AG08396 (cell line): ENCODE data around the gene FYN.

Experiments
- DNase-seq: peaks from one replicate; pipeline ENCODE4 v3.0.0; 2012; ENCODE audit warnings: low spot score, mixed read lengths

Gene FYN

DNA sequence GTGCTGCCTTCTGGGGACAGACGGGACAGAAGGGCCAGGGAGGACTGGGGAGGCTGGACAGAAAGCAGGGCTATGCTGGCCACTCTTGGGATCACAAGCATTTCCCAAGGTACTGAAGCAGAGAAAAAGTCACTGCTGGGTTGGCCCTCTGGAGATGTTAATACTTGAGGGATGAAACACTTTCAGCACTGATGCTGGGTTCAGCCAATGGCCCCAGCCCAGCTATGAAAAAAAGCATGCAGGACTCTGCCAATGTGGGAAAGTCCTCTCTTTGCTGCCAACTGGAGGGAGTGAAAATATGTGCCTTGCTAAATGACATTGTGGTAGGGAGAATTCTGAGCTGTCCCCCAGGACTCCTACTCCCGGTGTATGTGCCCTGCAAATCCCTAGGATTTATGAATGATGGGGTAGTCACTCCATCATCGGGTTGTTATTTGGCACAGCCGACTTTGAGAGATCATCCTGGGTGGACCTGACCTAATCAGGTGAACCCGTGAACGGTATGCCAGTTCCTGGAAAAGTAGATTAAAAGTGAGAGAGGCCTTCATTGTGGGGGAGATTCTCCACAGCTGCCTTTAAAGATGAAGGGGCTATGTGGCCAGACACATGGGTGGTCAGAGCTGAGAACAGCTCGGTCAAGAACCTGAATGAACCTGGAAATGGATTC, 147.7 kb downstream of the FYN start:
- DNase-seq: no peak

DNA sequence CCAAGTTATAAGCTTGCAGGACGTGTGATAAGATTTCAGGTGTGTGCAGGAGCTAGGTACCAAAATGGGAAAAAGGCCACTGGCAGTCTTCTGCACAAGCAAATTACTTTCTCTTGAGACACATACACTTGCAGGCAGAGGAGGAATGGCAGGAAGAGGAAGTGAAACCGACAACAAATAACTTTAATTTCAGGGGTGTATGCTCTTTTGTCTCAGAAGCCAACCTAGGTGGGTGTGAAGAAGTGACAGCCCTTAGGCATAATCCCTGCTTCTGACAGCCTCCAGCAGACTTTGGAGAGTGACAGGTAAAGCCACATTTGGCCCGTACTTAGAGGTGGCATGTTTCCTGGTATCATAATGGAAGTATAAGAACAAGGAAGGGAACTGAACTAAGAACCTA, 148.7 kb downstream of the FYN start:
- DNase-seq: no peak

DNA sequence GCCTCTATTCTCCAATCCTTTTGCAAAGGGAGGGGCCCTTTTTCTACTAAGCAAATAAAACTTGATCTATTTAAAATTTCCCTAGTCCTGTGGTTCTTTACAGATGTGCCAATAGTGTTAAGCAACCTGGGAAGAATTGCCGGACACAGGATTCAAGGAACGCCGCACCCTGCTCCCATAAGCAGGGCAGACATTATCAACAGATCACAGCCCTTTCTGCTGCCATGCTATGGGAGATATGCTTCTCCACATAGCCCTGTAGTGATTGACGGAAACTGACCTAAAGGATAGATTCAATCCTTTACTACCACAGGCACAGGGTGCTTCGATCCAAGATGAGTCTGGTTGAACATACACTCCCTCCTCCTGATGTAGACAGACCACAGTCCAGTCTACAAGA, 149.2 kb downstream of the FYN start:
- DNase-seq: no peak

DNA sequence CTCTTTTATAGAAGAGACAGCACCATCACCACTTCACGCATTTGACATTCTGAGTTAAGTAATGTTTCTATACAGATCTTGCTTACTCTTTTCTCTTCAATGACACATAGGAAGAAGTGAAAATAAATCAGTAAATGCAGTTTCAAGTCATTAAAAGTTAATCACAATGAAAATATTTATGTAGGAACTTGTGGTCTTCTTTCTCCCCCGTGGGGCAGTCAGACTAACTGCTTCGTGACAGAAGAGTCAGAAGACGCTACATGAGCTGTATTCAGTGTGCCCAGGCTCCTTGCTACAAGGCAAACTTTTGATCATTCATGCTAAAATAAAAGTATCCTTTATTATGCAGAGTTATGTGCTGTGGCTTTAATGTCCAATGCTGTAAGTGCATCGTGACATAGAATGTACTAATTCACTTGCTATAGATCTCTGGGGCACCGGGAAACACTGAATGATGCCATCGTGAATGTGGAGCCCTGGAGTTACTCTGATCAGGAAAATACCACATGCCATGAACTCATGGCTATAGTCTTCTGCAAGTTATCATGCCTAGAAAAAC, 149.8 kb downstream of the FYN start:
- no peak for DNase-seq

DNA sequence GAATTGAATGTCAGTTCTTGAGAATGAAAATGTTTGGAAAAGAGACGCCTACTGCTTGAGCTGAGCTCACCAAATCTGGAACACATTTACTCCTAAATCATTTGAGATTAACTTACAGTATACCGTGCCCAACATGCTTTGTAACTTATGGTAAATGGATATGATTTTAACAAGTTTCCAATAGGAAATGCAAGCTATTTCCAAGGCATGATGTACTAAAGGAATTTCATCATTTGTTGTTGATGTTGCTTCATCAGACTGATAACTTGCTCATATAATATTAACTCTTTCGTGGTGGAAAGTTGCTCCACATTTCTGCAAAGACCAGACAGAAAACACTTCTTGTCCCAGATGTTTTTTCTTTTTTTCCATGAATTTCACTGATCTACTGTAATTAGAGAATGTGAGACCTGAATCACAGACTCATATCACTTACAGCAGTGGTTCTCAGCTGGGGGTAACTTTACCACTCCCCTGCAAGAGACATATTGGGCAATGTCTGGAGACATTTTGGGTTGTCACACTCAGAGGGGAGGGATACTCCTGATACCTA, 151.0 kb downstream of the FYN start:
- DNase-seq: no peak

DNA sequence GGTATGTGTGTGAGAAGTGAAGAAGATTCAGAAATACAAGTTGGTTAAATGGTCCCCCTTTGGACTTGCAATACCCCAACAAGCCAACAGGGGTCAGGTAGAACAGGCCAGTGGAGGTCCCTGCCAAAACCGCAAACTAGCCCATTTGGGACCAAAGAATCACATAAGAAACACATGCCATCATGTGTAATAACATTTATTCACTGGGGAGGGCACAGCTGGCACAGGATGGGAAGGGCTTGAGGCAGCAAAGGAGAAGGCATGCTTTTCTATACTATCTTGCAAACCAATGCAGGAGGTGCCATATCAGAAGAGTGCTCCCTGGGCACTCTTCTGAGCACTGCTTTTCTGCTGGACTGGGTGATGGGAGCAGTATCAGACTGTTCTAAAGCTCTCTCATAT, 151.5 kb downstream of the FYN start:
- peak; percentile 38 for DNase-seq

DNA sequence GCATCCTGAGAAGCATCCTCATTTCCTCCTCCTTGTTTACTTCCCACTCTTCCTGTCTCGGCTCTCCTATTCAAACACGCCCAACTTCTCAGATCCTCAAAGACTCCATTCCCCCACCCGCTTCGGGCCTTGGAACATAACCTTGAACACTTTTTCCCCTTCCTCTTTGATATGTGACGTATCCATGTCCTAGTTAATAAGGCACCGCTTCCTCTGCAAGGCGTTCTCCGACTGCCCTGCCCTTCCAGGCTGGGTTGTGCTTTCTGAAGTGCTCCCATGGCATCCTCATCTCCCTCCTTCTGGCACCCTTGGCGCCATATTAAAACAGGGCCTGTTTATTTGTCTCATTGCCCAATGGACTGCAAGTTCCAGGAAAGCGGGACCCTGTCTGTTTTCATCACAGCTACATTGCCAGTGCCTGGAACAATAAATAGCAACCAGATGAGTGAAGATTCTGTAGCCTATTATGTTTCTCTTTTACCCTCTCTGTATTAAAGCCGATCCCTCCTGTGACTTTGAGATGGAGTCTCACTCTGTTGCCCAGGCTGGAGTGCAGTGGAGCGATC, 152.2 kb downstream of the FYN start:
- DNase-seq: no peak

DNA sequence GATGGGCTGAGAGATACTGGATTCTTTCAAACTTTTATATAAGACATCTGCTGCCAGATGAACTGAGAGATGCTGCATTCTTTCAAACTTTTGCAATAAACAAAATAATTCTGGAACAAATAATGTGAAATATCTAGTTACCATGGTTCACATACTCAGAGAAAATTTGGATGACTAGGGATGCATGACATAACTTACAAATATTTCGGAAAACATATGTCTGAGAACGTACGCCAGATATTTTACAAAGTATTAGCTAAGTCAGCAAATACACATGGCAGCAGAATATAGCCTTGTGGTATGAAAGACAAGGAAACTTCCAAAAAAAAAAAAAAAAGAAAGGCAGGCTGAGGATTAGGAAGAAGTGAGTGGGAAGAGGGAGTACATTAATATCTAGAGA, 154.3 kb downstream of the FYN start:
- no peak for DNase-seq

DNA sequence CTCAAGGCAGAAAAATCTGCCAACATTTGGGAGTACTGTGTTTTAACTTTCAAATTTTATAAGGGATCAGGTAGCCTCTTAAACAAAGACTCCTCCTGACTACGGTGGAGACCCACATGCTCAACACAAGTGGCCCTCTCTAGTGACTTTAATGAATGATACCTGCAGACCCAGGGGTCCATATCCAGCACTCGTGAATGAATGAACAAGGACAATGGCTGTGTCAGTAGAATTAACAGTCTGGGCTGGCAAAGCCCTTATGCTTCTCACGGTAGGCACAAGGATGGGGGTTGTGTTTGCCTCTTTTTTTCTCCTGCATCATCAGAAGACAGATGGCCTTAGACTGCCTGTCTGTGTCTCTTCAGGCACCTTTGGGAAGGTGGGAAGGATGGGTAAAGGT, 154.9 kb downstream of the FYN start:
- no peak for DNase-seq

DNA sequence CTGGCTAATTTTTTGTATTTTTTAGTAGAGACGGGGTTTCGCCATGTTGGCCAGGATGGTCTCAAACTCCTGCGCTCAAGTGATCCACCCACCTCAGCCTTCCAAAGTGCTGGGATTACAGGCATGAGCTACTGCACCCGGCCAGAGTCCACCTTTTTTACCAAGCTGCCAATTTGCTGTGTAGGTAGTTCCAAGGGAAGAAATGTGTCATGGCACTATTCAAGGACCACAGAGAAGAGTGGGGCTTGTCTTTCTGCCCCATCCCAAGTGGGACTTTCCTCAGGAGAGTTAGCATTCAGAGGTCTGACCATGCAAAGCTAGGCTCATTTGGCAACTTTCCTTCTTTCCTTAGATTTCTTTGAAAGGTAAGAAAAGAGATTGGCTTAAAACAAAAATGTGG, 155.6 kb downstream of the FYN start:
- no peak for DNase-seq

DNA sequence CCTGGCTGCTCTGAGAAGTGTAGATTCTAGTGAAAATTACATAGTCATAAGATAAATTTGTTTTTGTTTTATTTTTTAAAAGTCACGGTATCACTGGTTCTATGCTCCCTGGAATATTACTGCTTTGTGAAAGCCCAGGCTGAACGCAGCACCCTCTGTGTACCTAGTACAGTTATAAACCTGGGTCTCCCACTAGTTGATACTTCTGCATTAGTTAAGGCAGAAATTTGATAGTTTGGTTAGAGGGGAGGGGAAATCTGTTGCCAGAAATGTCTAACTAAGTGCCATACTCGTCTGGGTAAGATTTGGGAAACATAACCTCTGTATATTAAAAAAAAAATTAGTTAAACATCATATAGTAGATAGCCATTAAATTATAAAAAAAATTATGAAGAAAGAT, 156.9 kb downstream of the FYN start:
- no peak for DNase-seq

DNA sequence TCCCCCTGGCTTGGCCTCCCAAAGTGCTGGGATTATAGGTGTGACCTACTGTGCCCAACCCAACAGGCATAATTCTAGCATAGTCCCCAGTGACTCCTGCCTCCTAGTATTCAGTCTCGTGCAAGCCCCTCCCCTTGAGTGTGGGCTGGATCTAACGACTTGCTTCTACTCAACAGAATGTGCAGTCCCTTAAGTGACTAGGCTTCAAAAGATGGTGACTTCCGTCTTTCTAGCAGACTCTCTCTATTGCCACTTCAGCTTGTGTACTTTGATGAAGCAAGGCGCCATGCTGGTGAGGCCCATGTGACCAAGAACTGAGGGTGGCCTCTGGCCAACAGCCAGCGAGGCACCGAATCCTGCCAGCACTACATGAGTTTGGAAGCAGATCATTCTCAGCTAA, 157.9 kb downstream of the FYN start:
- DNase-seq: no peak

DNA sequence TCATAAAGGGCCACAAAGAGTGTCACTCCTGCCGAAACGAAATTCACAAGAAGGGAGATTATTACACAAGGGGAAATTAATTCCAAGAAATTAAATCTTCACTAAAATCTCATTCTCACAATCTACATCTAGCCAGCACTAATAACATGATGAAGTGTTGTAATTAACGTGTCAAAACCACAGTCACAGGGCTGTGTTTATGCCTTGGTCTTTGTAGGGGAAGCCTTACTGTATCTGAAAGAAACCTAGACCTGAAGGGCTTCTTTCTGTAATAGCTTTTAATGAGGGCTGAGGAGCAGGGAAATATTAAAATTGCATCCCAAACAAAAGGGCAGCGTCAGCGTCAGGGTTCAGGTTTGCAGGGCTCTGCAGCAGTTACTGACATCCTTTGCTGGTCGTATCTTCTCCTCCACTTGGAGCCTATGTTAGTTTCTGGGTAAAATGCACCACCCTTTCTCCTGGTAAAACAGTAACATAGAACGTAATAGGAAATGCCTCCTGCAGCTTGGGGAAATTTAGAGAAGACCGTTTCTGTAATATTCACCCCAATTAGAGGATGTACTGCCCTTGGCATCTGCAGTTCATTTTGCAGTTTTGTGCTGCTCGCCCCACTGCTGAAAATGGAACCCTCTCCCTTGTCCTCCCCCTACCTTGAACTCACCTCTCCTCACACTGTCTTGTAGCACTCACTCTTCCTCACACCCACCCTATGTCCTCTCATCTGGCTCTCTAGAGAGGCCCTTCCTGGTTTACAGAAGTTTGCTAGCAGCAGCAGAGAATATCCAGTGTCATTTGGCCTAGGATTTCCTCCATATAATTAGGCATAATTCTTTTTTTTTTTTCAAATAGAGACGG, 158.6 kb downstream of the FYN start:
- DNase-seq: no peak

DNA sequence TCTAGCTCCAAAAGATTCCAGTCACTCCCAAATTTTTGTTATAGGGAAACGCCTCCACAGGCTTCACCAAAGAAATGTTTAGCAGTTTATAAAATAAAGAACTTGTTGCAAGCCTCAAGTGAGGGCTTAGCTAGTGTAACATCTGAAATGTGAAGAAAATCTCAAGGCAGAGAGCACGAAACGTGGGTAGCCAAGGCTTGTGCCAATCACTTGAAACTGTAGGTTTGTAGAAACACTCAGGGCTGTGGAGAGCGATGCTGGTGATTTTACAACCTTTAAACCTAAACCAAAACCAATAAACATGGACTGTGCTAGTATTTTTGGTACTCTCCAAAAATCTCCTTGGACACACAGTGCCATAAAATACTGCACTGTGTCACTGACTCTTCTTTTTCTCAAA, 159.4 kb downstream of the FYN start:
- no peak for DNase-seq

DNA sequence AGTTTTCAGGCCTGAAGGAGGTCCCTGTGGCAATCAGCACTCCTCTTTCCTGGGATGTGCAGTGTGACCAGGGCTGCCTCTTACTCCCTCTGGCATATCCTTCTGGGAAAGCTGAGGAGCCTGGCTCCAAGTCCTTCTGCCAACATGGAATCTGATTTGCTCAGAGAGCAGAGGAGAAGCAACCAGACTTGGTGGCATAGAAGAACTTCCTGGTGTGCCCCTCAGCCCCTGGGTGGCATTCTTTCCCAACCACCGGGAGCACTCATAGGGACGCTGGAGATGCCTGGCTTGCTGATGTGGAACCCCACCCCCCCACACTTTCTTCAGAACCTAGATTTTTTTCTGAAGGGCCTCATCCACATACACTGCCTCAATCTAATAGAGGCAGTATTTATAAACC, 160.0 kb downstream of the FYN start:
- no peak for DNase-seq

DNA sequence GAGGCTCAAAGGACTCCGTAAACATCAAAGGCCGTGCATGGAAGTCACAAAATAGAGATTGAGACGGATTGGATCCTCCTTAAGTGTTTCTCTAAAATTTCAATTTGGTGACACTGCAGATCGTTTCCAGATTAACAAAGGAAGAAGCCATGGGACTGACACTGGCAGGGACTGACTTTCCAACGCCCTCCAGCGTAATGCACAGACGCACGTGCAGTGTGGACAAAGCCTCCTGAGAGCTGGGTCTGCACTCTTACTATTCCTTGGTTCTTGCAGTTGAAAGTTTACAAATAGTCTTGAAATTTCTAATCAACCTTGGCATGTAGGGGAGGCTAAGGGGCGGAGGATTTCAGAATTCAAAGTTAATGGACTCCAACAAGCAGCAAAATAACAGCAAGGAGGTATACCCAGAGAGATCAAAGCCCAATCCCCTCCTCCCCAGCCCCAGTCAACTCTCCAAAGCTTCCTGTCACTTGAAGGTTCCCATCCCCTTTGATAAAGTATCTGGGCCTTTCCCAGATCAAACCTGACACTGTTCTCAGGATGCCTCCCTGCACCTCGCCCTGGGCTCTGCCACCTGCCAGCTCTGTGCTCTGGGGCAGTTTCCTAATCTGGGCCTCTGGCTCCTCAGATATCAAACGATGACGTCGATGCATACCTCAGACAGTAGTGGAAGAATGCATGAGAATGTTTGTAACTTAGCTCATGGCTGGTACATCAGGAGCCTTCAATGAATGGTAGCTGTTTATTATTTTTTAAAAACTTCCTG, 161.1 kb downstream of the FYN start:
- peak; percentile 27 for DNase-seq

DNA sequence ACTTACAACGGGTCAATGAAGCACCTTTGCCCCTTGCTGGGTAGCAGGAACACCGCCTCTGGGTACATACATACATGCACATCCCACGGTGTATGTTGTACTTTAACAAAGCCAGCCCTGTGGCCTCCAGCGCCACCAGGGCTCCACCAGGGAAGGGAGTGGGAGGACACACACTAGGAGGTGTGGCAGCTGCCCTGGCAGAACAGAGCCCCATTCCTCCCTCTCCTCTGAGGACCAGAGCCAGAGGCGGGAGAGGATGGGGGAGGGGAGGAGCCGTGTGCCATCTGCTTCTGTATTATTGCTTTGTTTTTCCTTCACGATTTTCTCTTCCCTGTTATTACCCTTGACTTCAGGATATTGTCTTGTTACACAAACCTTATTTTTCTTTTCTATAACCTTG, 161.8 kb downstream of the FYN start:
- no peak for DNase-seq

DNA sequence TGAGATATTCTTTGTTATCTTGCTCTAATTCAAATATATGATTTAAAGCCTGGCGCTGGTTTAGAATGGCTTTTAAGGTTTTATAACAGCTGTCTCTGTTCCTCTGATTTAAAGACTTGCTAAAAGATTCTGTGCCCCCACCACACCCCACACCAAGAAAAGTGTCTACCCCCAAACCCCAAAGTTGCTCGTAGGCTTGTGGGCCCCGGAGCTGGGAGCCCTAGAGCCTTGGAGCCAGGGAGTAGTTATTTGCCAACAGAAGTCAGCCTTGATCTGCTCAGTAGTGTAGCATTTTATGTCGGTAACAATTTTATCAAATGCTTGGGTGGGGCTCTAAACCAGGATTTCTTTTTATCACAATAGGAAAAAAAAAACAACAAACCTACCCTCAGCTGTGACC, 162.3 kb downstream of the FYN start:
- DNase-seq: no peak

DNA sequence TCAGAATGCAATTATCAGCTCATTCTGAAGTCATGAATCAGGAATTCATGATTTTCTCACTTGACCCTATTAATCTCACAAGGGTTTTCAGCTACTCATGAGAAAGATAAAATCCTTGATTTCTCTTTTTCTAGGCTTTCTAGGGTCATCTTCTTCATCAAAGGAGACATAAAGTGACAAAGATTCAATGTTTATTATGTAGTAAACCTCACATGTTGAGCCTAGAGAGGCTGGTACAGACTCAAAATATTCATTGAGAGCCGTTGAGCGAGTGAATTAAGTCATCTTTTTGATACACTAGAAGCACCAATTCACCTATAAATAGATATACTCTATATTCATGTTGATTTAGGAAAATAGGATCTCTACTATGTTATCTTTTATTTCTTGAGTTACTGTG, 162.8 kb downstream of the FYN start:
- DNase-seq: no peak

DNA sequence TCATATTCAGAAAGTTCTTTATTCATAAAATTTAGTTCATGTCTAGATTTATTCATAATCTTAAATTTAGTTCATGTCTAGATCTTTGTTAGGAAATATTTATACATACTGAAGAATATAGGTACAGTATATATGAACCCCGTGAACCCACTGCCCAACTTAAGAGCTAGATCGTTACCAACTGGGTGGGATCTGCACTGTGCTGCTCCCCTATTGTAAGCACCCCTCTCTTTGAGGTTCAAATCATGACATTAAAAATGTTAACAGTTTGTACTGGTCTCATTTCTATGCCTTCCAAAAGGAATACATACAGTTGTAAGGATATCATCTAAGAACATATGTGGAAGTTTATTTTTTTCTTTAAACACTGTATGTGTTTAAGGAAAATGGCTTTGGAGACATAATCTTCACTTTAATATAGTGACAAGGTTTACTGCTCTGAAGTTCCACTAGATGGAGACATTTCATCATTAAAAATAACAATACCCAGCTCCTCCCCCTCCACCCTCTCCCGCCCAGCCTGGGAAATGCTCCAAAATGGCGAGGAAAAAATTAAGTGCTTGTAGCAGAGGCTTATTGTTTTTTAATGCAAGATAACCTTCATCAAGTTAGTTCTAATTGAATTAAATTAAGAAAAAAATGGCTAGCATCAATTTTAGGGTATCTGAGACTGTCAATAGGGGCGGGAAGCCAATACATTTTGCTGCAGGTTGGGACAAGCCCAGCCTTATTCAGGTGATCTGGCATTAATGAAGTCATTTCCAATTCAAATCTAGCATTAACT, 163.4 kb downstream of the FYN start:
- peak; percentile 82 for DNase-seq

DNA sequence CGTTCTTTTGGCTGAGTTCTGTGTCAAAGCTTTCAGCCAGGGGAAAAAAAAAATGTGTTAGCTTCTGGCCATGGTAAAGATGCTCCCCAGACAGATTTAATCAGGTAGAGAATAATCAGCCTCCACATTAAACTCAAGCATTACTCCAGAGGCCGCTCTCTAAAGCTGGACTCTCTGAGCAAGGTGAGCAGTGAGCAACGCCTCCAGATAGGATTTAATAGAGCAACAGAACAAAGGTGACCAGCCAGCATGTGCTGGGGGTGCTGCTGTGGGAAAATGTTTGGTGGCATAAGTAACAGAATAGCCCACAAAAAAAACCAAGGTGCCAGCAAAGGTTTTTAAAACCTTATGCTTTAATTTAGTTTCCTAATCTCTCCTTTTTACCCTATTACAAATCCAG, 164.1 kb downstream of the FYN start:
- DNase-seq: no peak
